ENCODE results near the gene REXO4.

DNA sequence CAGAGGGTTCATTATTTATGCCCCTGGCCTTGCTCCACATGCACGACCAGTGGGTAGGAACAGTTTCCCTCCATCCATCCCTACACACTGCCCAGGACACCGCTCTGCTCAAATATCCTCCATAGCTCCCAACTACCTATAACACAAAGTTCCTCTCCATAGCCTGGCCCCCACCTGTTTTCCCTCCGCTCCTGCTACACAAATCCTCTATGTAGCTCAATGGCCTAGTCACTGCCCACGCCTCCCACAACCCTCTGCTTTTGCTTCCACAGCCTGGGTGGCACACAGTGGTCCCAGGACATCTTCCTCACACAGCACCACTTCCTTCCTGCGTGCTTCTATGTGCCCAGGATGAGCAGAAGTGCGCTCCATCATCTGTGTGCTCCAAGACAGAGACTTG lies 20.4 kb downstream of the REXO4 start:
- no peak for TF ChIP-seq ZNF549 (tag by site-specific recombination; IDR thresholded peaks at IDR 0.05)
- TF ChIP-seq MYNN (tag by site-specific recombination; IDR thresholded peaks at IDR 0.05; ENCODE audit: borderline replicate concordance): no peak
- TF ChIP-seq ZBTB21 (tag by site-specific recombination; IDR thresholded peaks at IDR 0.05): no peak
- TF ChIP-seq, protein P1, sequence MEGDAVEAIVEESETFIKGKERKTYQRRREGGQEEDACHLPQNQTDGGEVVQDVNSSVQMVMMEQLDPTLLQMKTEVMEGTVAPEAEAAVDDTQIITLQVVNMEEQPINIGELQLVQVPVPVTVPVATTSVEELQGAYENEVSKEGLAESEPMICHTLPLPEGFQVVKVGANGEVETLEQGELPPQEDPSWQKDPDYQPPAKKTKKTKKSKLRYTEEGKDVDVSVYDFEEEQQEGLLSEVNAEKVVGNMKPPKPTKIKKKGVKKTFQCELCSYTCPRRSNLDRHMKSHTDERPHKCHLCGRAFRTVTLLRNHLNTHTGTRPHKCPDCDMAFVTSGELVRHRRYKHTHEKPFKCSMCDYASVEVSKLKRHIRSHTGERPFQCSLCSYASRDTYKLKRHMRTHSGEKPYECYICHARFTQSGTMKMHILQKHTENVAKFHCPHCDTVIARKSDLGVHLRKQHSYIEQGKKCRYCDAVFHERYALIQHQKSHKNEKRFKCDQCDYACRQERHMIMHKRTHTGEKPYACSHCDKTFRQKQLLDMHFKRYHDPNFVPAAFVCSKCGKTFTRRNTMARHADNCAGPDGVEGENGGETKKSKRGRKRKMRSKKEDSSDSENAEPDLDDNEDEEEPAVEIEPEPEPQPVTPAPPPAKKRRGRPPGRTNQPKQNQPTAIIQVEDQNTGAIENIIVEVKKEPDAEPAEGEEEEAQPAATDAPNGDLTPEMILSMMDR (tag by site-specific recombination; IDR thresholded peaks at IDR 0.05): no peak

Measured in HEK293 (cell line).